Right kidney (tissue), 1 donor: Measurements from ENCODE around the gene SHROOM2.

ENCODE experiments used
- DNase-seq: peaks from one replicate; pipeline ENCODE4 v3.0.0-alpha.2; 2016

SHROOM2 gene

GRCh38 chrX:9864011-9864410 lies 77.8 kb downstream of the SHROOM2 start:
- no peak for DNase-seq

GRCh38 chrX:9865804-9866472 lies 79.7 kb downstream of the SHROOM2 start:
- no peak for DNase-seq

GRCh38 chrX:9866633-9867032 lies 80.4 kb downstream of the SHROOM2 start:
- no peak for DNase-seq

- no peak for DNase-seq
Observed at GRCh38 chrX:9867226-9867625, 81.0 kb downstream of the SHROOM2 start.

GRCh38 chrX:9867753-9868152 lies 81.5 kb downstream of the SHROOM2 start:
- no peak for DNase-seq

- DNase-seq: no peak
Observed at GRCh38 chrX:9871701-9872268, 85.6 kb downstream of the SHROOM2 start.

GRCh38 chrX:9873360-9873759 lies 87.1 kb downstream of the SHROOM2 start:
- no peak for DNase-seq

- DNase-seq: no peak
Observed at GRCh38 chrX:9873952-9874351, 87.7 kb downstream of the SHROOM2 start.

GRCh38 chrX:9874483-9874882 lies 88.3 kb downstream of the SHROOM2 start:
- no peak for DNase-seq

- no peak for DNase-seq
Observed at GRCh38 chrX:9875801-9876200, 89.6 kb downstream of the SHROOM2 start.

GRCh38 chrX:9876201-9876600 lies 90.0 kb downstream of the SHROOM2 start:
- DNase-seq: no peak

GRCh38 chrX:9878146-9878820 lies 92.1 kb downstream of the SHROOM2 start:
- no peak for DNase-seq

GRCh38 chrX:9880237-9880636 lies 94.0 kb downstream of the SHROOM2 start:
- no peak for DNase-seq

GRCh38 chrX:9880870-9881269 lies 94.6 kb downstream of the SHROOM2 start:
- DNase-seq: no peak

GRCh38 chrX:9882669-9883446 lies 96.6 kb downstream of the SHROOM2 start:
- no peak for DNase-seq

- DNase-seq: no peak
Observed at GRCh38 chrX:9884031-9884779, 98.0 kb downstream of the SHROOM2 start.

- no peak for DNase-seq
Observed at GRCh38 chrX:9885150-9885549, 98.9 kb downstream of the SHROOM2 start.

GRCh38 chrX:9887659-9888297 lies 101.5 kb downstream of the SHROOM2 start:
- no peak for DNase-seq

- DNase-seq: no peak
Observed at GRCh38 chrX:9888953-9889470, 102.8 kb downstream of the SHROOM2 start.

- DNase-seq: no peak
Observed at GRCh38 chrX:9890681-9891091, 104.5 kb downstream of the SHROOM2 start.

GRCh38 chrX:9895225-9895912 lies 109.1 kb downstream of the SHROOM2 start:
- DNase-seq: no peak
